GM12878 (cell line): ENCODE results near the gene SPEG. TPM values are rescaled to one million over a fixed set of nuclear protein-coding genes. Genes with fewer than 3 reads are reported as not detected.

Experiments used
- ATAC-seq: fragments of 200-7000 bp; cut with Tn5 transposase; 3 replicates; pipeline ENCODE4 v1.9.1; 2020; ENCODE audit warnings: mild to moderate bottlenecking, moderate library complexity
- BruUV-seq: library from RNA; stranded (reverse); fragments of 400-500 nt; replicated peaks from 2 replicates; lab custom pipeline; 2021; lab: Mats Ljungman, UMichigan
- CTCF ChIA-PET: fragments of 300-600 bp; sonication (Branson Sonifier 250); formaldehyde crosslinking; extraction: SDS; loops from one replicate; lab custom pipeline; 2021; ENCODE audit warnings: inconsistent platforms; lab: Yijun Ruan, JAX
- POLR2A ChIA-PET: fragments of 350-600 bp; formaldehyde crosslinking; extraction: SDS; loops from one replicate; lab custom pipeline; 2021; ENCODE audit warnings: inconsistent platforms; lab: Charles Lee
- RAD21 ChIA-PET: fragments of 300-600 bp; sonication (Branson Sonifier 250); formaldehyde crosslinking; loops from one replicate; lab custom pipeline; 2023; ENCODE audit warnings: antibody characterized with exemption; ENCODE audit not compliant: unreplicated experiment; lab: Charles Lee
- SMC1A ChIA-PET: fragments of 300-600 bp; sonication (Branson Sonifier 250); formaldehyde crosslinking; loops from one replicate; lab custom pipeline; 2023; ENCODE audit not compliant: unreplicated experiment, uncharacterized antibody; lab: Charles Lee
- DNase-seq: peaks from one replicate; pipeline ENCODE4 v3.0.0-alpha.2; 2011; ENCODE audit warnings: low read depth, low spot score
- FAIRE-seq: peaks from 3 replicates; lab custom pipeline; 2011; peaks lifted over from hg19 to GRCh38; lab: Jason Lieb, UNC
- H2AFZ ChIP-seq: 2 replicates; pipeline ENCODE4 v1.6.0; 2011; ENCODE audit warnings: low read depth, low read length, control low read depth; ENCODE audit not compliant: control insufficient read depth
- H3K27ac ChIP-seq: 2 replicates; pipeline ENCODE4 v1.5.1; 2011; ENCODE audit warnings: control low read depth; ENCODE audit not compliant: control insufficient read depth, insufficient read depth
- H3K27me3 ChIP-seq, 2 experiments: replicated peaks in 1 of 2; 2 replicates each; pipeline versions ENCODE4 v1.6.0 to v1.6.1; 2011; ENCODE audit warnings: low read length in 1 of 2; ENCODE audit not compliant: control insufficient read depth in 2 of 2, insufficient read depth in 2 of 2
- H3K36me3 ChIP-seq, 2 experiments: 2 replicates each; pipeline ENCODE4 v1.5.1; 2011; ENCODE audit warnings: low read length in 1 of 2; ENCODE audit not compliant: control insufficient read depth in 2 of 2, insufficient read depth in 2 of 2
- H3K4me1 ChIP-seq: 2 replicates; pipeline ENCODE4 v1.6.1; 2011; ENCODE audit warnings: mild to moderate bottlenecking, low read length, moderate library complexity, mixed read lengths; ENCODE audit not compliant: control insufficient read depth, insufficient read depth
- H3K4me2 ChIP-seq: 2 replicates; pipeline ENCODE4 v1.6.0; 2011; ENCODE audit warnings: control low read depth; ENCODE audit not compliant: control insufficient read depth, insufficient read depth
- H3K4me3 ChIP-seq: fragments of 200-600 bp; sonication (generic); 2 replicates; pipeline ENCODE4 v1.5.1; 2016
- H3K79me2 ChIP-seq: 2 replicates; pipeline ENCODE4 v1.6.0; 2011; ENCODE audit warnings: low read length; ENCODE audit not compliant: control insufficient read depth, insufficient read depth
- H3K9ac ChIP-seq: 2 replicates; pipeline ENCODE4 v1.8.0; 2011; ENCODE audit warnings: low read length, control low read depth, mixed read lengths; ENCODE audit not compliant: control insufficient read depth, insufficient read depth
- H3K9me3 ChIP-seq: replicated peaks from 3 replicates; pipeline ENCODE4 v1.5.1; 2011; ENCODE audit warnings: mild to moderate bottlenecking, low read length; ENCODE audit not compliant: control insufficient read depth, insufficient read depth
- H4K20me1 ChIP-seq: 2 replicates; pipeline ENCODE4 v1.6.0; 2011; ENCODE audit not compliant: control insufficient read depth, insufficient read depth
- E2F4 ChIP-seq: IDR thresholded peaks from 2 replicates; pipeline ENCODE4 v1.6.1; 2012; ENCODE audit warnings: low read depth, low read length, improper control_type of control experiment
- JUND ChIP-seq: IDR thresholded peaks from 2 replicates; pipeline ENCODE4 v1.6.1; 2012; ENCODE audit warnings: low read depth, mild to moderate bottlenecking, low read length, improper control_type of control experiment, moderate library complexity
- RELA ChIP-seq: fragments of 450-650 bp; IDR thresholded peaks from 2 replicates; pipeline ENCODE4 v1.8.0; 2014; ENCODE audit warnings: borderline replicate concordance; ENCODE audit not compliant: partially characterized antibody
- SUZ12 ChIP-seq: fragments of 200-600 bp; sonication (generic); IDR thresholded peaks from one replicate; pipeline ENCODE4 v1.6.1; 2018; ENCODE audit warnings: antibody characterized with exemption, mild to moderate bottlenecking; ENCODE audit not compliant: unreplicated experiment
- YBX1 ChIP-seq: fragments of 450-650 bp; IDR thresholded peaks from 2 replicates; pipeline ENCODE4 v1.6.1; 2016; ENCODE audit warnings: antibody characterized with exemption
- ZZZ3 ChIP-seq: IDR thresholded peaks from 2 replicates; pipeline ENCODE4 v1.6.1; 2011; ENCODE audit warnings: low read depth; ENCODE audit not compliant: control insufficient read depth, insufficient read length
- WGBS: methylation state at CpG from one replicate; pipeline ENCODE4 v1.1.6; 2016; ENCODE audit warnings: low lambda C conversion rate; ENCODE audit not compliant: insufficient replicate concordance, insufficient coverage; ENCODE audit errors: missing lambda C conversion rate; 5-methylcytosine and 5-hydroxymethylcytosine counted together
- in situ Hi-C: fragments of 300-500 bp; cut with MboI; formaldehyde crosslinking; loops from 9 replicates; pipeline ENCODE4 v1.14.3; 2018; ENCODE audit warnings: mixed read lengths
- intact Hi-C: fragments of 100-400 bp; cut with micrococcal nuclease; formaldehyde crosslinking; loops from one replicate; pipeline ENCODE4 v1.14.2; 2022; ENCODE audit not compliant: unreplicated experiment
- polyA plus RNA-seq, 11 experiments: library from polyadenylated mRNA; depleted of rRNA in 4 of 11; unstranded in 6 of 11; stranded (reverse) in 5 of 11; fragments of >200 nt; fragmentation: Nextera tagmentation in 4 of 11; fragmentation: Illumina TruSeq in 1 of 11; extraction: Ambion mirVana in 4 of 11; extraction: Trizol in 1 of 11; gene quantifications; 1 replicate in 1 of 11; 2 replicates in 10 of 11; pipeline versions ENCODE4 v1.2.1 to v1.2.3, GENCODE V29; 2011 to 2016; ENCODE audit warnings: inconsistent platforms in 2 of 11, missing spikeins in 2 of 11, low read depth in 1 of 11
- total RNA-seq, 4 experiments: library from RNA; depleted of rRNA in 3 of 4; stranded (reverse); fragments of >200 nt in 3 of 4; fragmentation: Illumina TruSeq in 1 of 4; extraction: Trizol in 1 of 4; gene quantifications; 2 replicates each; pipeline versions ENCODE4 v1.2.1 to v1.2.3, GENCODE V29; 2013 to 2021
- TF ChIP-seq, protein P1 (sequence below): fragments of 450-650 bp; IDR thresholded peaks from 2 replicates; pipeline ENCODE4 v1.6.1; 2017; ENCODE audit warnings: antibody characterized with exemption, mild to moderate bottlenecking, moderate library complexity

The SPEG gene
- total and polyA plus RNA-seq, 10 of the 15 experiments (the other 5 are each of a cell fraction or from before 2014, with no cell fraction given): 0.03 to 0.28 TPM; not detected in 8

DNA sequence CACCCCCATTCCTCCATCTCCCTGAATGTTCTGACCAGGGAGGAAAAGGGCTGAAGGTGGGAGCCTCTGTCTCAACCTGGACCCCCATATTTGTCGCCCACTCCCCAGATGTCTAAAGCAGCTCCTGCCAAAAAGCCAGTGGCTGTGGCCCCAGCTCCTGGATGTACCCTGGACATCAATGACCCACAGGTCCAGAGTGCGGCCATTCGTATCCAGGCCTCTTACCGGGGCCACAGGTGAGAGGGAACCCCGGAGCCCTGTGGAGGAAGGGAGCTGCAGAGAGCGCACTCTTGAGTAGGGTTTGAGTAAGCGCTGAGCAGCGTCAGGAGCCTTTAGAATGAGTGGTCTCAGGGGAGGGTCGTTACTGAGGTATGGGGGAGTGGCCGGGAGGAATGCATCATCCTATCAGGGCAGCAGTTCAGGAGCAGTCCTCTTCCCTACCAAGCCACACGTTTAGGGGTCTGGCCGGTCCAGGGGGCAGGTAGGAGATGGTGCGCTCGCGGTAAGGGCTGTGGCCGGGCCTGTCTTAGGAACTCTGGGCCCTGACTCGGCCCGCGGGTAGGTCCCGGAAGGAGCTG, 61.7 kb downstream of the SPEG start:
- WGBS: 36% methylated on average over 20 of the region's 20 CpGs
- Histone ChIP-seq H3K4me2 (no peak overlapping the region), H3K27me3 (peaks cover 11 to 15% of the 10 kb centered on the region in 2 experiments), H3K79me2 (peaks cover 11% of the 10 kb centered on the region), H3K4me3 (no peak overlapping the region), H3K9me3 (no peaks in the 10 kb centered on the region; the same call in 2 of the 3 replicates), H3K27ac (no peak overlapping the region), H3K36me3 (no peaks in the 10 kb centered on the region), H3K9ac (no peak overlapping the region), H2AFZ (no peak overlapping the region), H3K4me1 (peaks cover 15% of the 10 kb centered on the region), H4K20me1 (no peaks in the 10 kb centered on the region)
- RAD21 ChIA-PET: interaction anchor here (0.6 to 3.6 kb wide), 8 partner anchors 22 to 189 kb away, joined by 3 to 42 read pairs (median 6); no protein-coding TSS in a partner anchor
- DNase-seq: no peak
- intact Hi-C loops (no loop called here), in situ Hi-C loops (no loop called here)
- CTCF ChIA-PET: interaction anchor here (0.7 to 11.4 kb wide), 14 partner anchors 10 to 193 kb away, joined by 3 to 224 read pairs (median 6); partner anchors contain the start of genes DNPEP and STK11IP
- BruUV-seq: no TSS peak
- no peak for FAIRE-seq
- POLR2A ChIA-PET: interaction anchor here (1.0 kb wide), 1 partner anchor 10 kb away, joined by 3 read pairs; no protein-coding TSS in a partner anchor
- ATAC-seq: no peak
- TF ChIP-seq E2F4 (no peak), ZZZ3 (no peak), YBX1 (no peak), SUZ12 (peak; percentile 33), JUND (no peak), RELA (no peak)
- TF ChIP-seq, protein P1, sequence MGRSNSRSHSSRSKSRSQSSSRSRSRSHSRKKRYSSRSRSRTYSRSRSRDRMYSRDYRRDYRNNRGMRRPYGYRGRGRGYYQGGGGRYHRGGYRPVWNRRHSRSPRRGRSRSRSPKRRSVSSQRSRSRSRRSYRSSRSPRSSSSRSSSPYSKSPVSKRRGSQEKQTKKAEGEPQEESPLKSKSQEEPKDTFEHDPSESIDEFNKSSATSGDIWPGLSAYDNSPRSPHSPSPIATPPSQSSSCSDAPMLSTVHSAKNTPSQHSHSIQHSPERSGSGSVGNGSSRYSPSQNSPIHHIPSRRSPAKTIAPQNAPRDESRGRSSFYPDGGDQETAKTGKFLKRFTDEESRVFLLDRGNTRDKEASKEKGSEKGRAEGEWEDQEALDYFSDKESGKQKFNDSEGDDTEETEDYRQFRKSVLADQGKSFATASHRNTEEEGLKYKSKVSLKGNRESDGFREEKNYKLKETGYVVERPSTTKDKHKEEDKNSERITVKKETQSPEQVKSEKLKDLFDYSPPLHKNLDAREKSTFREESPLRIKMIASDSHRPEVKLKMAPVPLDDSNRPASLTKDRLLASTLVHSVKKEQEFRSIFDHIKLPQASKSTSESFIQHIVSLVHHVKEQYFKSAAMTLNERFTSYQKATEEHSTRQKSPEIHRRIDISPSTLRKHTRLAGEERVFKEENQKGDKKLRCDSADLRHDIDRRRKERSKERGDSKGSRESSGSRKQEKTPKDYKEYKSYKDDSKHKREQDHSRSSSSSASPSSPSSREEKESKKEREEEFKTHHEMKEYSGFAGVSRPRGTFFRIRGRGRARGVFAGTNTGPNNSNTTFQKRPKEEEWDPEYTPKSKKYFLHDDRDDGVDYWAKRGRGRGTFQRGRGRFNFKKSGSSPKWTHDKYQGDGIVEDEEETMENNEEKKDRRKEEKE: no peak
- SMC1A ChIA-PET: interaction anchor here (0.8 to 3.0 kb wide), 4 partner anchors 12 to 146 kb away, joined by 3 to 41 read pairs (median 4); no protein-coding TSS in a partner anchor
